Measurements from ENCODE around the gene TREX2.

The TREX2 gene

GRCh38 chrX:153433161-153433680, 12.6 kb downstream of the TREX2 start:
- DNase-seq: no peak

GRCh38 chrX:153430796-153431195, 15.1 kb downstream of the TREX2 start:
- no peak for DNase-seq

- DNase-seq: no peak
Measured at GRCh38 chrX:153426204-153426603, 19.7 kb downstream of the TREX2 start.

GRCh38 chrX:153423652-153424051, 22.2 kb downstream of the TREX2 start:
- DNase-seq: no peak

GRCh38 chrX:153421856-153422255, 24.0 kb downstream of the TREX2 start:
- no peak for DNase-seq

- no peak for DNase-seq
Measured at GRCh38 chrX:153420851-153421599, 24.8 kb downstream of the TREX2 start.

GRCh38 chrX:153417637-153418036, 28.2 kb downstream of the TREX2 start:
- DNase-seq: no peak

- no peak for DNase-seq
Measured at GRCh38 chrX:153416781-153417450, 28.9 kb downstream of the TREX2 start.

- DNase-seq: no peak
Measured at GRCh38 chrX:153414856-153415510, 30.9 kb downstream of the TREX2 start.

- DNase-seq: no peak
Measured at GRCh38 chrX:153413731-153414130, 32.1 kb downstream of the TREX2 start.

- no peak for DNase-seq
Measured at GRCh38 chrX:153412746-153413720, 32.8 kb downstream of the TREX2 start.

GRCh38 chrX:153411988-153412574, 33.8 kb downstream of the TREX2 start:
- no peak for DNase-seq

- DNase-seq: peak in 5 of 6 experiments; percentile 8 to 24 (median 10)
Measured at GRCh38 chrX:153411255-153411987, 34.4 kb downstream of the TREX2 start, which contains the start of gene ZFP92. TSS of gene ZFP92 (plus strand) at chrX:153411472. CDS start at chrX:153418323, 6,851 bp downstream.

GRCh38 chrX:153410888-153411254, 35.0 kb downstream of the TREX2 start:
- no peak for DNase-seq

GRCh38 chrX:153410373-153410772, 35.5 kb downstream of the TREX2 start:
- DNase-seq: no peak

- DNase-seq: no peak
Measured at GRCh38 chrX:153409414-153410101, 36.3 kb downstream of the TREX2 start.

GRCh38 chrX:153408871-153409351, 36.9 kb downstream of the TREX2 start:
- DNase-seq: no peak

GRCh38 chrX:153408221-153408721, 37.6 kb downstream of the TREX2 start:
- DNase-seq: peak in 3 of 6 experiments; percentile 47 to 81 (median 55)

- DNase-seq: no peak
Measured at GRCh38 chrX:153407736-153408135, 38.1 kb downstream of the TREX2 start.

GRCh38 chrX:153406903-153407302, 39.0 kb downstream of the TREX2 start:
- DNase-seq: no peak

All from stimulated activated naive CD4-positive, alpha-beta T cell (primary cell).